ENCODE results near the gene DYNC1LI1. TPM values are rescaled to one million over a fixed set of nuclear protein-coding genes. Genes with fewer than 3 reads are reported as not detected.

The DYNC1LI1 gene
- total and polyA plus RNA-seq, 2 of the 4 experiments (the other 2 are of a cell fraction): 25.2 to 30.8 TPM

DNA sequence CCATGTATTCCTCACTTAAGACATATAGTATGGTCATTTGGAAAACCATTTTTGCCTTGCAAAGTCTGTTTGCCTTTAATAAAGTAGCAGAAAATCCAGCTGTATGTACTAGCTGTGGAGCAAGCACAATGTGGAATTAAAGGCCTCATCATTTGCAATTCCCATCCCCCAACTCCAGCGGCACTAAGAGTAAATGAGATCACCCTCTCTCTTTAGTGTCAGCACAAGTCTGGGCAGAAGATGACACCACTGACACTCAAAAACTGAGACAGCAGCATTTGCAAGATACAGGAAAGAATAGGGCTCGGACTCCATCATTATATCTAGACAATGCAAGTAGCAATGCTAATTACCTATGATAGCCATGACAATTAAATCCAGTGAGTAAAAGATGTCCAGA is 24.7 kb upstream of the DYNC1LI1 start:
- WGBS, 2 experiments (ENCODE audit: extremely low coverage in 2 of 2, insufficient read length in 1 of 2): no CpG with 5 or more reads among the region's 2 CpGs
- no peak overlapping the region for H2AK9ac ChIP-seq (replicated peaks; ENCODE audit: low read depth, low read length, poor library complexity)
- dilution Hi-C loops (cut with HindIII; ENCODE audit: low sequenced_read_pairs, unreplicated experiment) (no loop called here), in situ Hi-C loops (cut with MboI; ENCODE audit: low sequenced_read_pairs) (no loop called here), intact Hi-C loops (cut with micrococcal nuclease) (no loop called here)
- no peak overlapping the region for H2AFZ ChIP-seq (replicated peaks; ENCODE audit: low read length, poor library complexity)
- no peaks in the 10 kb centered on the region for H4K20me1 ChIP-seq (ENCODE audit: insufficient read depth, low read length)
- no peak overlapping the region for H4K8ac ChIP-seq (ENCODE audit: low read depth in 2 of 2, low read length in 2 of 2)
- no peak overlapping the region for H2BK15ac ChIP-seq (ENCODE audit: low read depth, low read length)
- DNase-seq: no peak
- no peak overlapping the region for H2BK120ac ChIP-seq (ENCODE audit: low read depth, low read length)
- H2BK5ac ChIP-seq (ENCODE audit: low read depth, low read length, poor library complexity, severe bottlenecking): no peak overlapping the region
- peaks cover 4% of the 10 kb centered on the region; the same call in 1 of the 2 replicates for H3K4me1 ChIP-seq (ENCODE audit: control insufficient read depth, insufficient read depth, low read length)
- no TSS peak for BruUV-seq (replicated peaks)
- no peak overlapping the region for H2AK5ac ChIP-seq (ENCODE audit: low read depth, low read length)
- H3K79me1 ChIP-seq (ENCODE audit: low read depth in 1 of 2, low read length in 2 of 2): no peaks in the 10 kb centered on the region
- H3K9ac ChIP-seq (ENCODE audit: low read depth, low read length): no peak overlapping the region
- 0 out of 2 replicates have a peak overlapping the region, but pooled peaks have one; percentile 29 for H3K14ac ChIP-seq (replicated peaks; ENCODE audit: low read depth, low read length)
- H3K4me2 ChIP-seq (ENCODE audit: low read depth, low read length): no peak overlapping the region
- TF ChIP-seq RFX5 (IDR thresholded peaks at IDR 0.05; ENCODE audit: low read depth, low read length): no peak
- TF ChIP-seq MAZ (IDR thresholded peaks at IDR 0.05; ENCODE audit: borderline replicate concordance, low read depth, low read length): no peak
- TF ChIP-seq BHLHE40 (IDR thresholded peaks at IDR 0.05; ENCODE audit: low read depth, low read length): no peak
- no peak for TF ChIP-seq FOS (IDR thresholded peaks at IDR 0.05; ENCODE audit: low read depth, low read length)
- H3K27ac ChIP-seq (ENCODE audit: insufficient read depth, low read length): no peak overlapping the region
- no peak overlapping the region for H3K4me3 ChIP-seq (ENCODE audit: insufficient read depth, low read depth, low read length)
- H4K5ac ChIP-seq (ENCODE audit: low read depth, low read length): no peak overlapping the region
- H3K36me3 ChIP-seq (ENCODE audit: control insufficient read depth, insufficient read depth, low read length): no peaks in the 10 kb centered on the region
- no peak for ATAC-seq (ENCODE audit: low read depth)
- CTCF ChIA-PET: no interaction called here
- POLR2A ChIA-PET (ENCODE audit: unreplicated experiment): no interaction called here
- H3K18ac ChIP-seq (ENCODE audit: low read depth, low read length): no peak overlapping the region
- H4K91ac ChIP-seq (ENCODE audit: insufficient read depth, low read depth, low read length): no peak overlapping the region
- H3K9me3 ChIP-seq (ENCODE audit: control insufficient read depth, insufficient read depth, low read length): no peaks in the 10 kb centered on the region
- H3K27me3 ChIP-seq (ENCODE audit: control insufficient read depth, insufficient read depth, low read length): peaks cover 1% of the 10 kb centered on the region; the same call in 1 of the 2 replicates
- H3K56ac ChIP-seq (ENCODE audit: extremely low read depth, insufficient read depth, low read length): no peak overlapping the region
- no peak overlapping the region for H3K4ac ChIP-seq (ENCODE audit: low read depth, low read length)
- no peak overlapping the region for H2BK20ac ChIP-seq (ENCODE audit: low read depth, low read length)
- no peak overlapping the region for H3K23ac ChIP-seq (ENCODE audit: low read depth, low read length)
- 0 out of 2 replicates have a peak, but pooled peaks cover 9% of the 10 kb centered on the region for H3K9me1 ChIP-seq (ENCODE audit: insufficient read depth, low read length)

Data from IMR-90 (cell line).